Esophagus mucosa (tissue), 1 donor: ENCODE data around the gene IFFO2. TPM values are rescaled to one million over a fixed set of nuclear protein-coding genes. Genes with fewer than 3 reads are reported as not detected.

Source experiments
- ATAC-seq: fragments of 200-7000 bp; cut with Tn5 transposase; one replicate; pipeline ENCODE4 v1.9.1; 2020
- total RNA-seq: library from RNA; stranded (reverse); gene quantifications from one replicate; pipeline ENCODE4 v1.2.4, GENCODE V29; 2023
- donor health status: DM: yes; HTN: yes; CAD: no.

The IFFO2 gene
- total RNA-seq, 1 donor from 2014 or later, result 70.2 TPM

DNA sequence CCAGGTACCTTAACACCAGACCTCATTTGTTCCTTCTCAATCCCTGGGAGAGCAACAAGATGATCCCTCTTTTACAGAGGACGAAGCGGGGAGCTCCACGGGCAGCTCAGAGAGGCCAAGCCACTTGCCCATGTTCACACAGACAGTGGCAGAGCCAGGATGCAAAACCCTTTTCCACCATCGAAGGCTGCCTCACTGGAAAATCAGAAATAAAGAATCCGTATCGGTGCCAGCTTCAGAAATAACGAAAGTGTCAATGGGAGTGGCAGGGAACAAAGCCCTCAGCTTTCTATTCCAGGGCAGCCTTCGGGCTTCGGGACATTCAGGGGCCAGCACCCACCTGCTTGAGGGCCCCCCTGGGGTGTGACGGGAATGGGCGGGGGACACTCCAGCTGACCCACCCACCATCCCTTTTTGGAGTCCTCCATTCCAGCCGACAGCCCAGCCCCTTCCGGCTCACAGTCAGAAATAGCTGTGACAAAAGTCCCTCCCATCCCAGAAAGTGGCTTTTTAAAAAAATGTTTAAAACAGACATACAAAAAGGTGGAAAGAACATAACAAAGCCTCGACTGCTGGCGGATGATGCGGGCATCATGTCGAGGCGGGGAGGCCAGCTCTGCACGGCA is 6.0 kb downstream of the IFFO2 start:
- ATAC-seq, result no peak

DNA sequence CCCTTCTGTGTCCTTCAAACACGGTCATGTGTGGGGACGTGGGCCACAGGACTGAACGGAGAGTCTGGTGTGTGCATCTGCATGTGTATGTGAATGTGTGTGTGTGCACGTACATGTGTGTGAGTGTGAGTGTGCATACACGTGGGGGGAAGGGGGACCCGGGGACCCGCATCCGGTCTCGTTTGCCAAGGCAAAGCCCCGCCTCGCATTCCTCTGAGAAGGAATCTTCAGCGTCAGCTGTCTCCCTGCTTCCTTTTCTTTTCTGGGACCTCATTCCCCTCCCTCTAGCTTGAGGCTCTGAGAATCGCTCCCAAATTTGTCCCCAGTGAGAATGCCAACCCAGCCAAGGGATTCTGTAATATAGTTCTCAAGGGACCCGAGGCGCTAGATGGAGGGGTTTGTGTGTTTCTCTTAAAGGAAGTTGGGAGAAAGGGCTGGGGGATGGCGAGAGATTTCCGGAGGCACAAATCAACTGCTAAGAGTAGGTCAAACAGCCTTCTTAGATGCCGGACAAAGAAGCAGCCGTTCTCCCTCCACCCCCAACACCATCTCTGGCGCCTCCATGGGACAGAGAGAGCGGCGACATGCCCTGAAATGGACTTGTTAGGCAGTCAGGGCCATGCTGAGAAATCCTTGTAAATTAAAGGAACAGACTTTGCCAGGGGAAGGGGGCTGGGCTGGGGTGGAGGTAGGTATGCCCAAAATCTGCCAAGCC is 6.6 kb downstream of the IFFO2 start:
- ATAC-seq, result peak; percentile 1

DNA sequence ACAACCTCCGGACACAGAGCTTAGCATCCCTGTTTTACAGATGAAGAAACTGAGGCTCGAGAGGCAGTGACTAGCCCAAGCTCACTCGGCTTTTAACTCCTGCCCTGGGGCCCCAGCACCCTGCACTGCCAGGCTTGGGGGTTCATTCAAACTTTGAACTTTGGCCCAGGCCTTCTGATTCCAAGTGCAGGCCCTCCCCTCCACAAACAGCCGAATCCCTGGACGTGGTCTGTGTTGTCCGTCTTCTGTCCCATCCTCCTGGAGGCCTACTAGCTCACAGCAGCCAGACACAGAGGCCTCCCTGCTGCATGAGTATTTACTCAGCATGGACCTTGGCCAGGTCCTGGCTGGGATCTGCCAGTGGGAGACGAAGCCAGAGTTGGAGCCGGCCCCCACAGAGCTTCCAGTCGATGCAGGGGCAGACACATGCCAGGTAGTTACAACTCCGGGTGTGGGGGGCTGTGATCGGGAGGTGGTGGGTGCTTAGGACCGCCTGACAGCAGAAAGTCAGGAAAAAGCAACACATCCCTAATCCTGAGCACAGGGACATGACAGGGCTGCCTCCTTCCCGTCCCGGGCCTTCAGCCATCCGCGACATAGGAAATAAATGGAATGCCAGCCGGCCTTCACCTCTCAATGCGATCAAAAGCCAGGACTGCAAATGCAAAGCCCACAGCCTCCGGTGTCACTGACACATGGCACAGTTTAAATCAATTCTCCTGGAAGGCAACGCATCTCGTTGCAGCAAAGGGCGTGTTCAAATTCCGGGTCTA is 7.4 kb downstream of the IFFO2 start:
- ATAC-seq, result no peak

DNA sequence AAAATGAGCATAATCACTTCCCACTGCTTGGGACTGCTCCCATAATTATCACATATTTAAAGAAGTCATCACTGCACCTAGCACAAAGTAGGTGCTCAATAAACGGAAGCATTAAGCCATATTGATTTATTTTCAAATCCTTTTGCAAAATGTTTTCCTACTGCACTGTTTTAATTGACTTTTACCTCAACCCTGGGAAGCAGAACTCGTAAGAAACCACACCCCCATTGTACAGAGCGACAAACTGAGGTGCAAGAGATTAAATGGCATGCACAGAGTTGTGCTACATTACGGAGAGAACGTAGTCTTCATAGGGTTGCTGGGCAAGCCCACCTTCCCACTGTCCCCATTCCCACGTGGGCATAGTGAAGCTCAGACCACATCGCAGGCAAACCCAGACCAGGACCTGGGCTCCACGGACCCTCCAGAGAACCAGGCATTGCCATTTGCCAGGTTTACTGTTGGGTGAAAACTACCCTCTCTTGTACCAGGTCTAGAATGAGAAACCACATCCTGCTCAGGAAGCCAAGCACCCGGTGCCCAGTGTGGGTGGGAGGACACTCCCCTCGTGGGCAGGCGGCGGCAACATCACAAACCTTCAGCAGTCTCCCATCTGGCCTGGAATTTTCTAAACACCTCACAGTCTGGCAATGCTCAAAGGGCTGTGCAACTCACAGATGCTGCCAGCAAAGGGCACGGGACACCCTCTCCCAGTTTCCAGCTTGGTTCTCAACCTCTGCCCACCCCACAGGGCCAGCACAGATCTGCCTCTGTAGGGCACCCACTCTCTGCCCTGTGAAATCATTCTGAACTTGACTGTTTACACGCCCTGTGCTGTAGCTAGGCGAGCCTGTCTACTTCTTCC is 8.2 kb downstream of the IFFO2 start:
- no peak for ATAC-seq

DNA sequence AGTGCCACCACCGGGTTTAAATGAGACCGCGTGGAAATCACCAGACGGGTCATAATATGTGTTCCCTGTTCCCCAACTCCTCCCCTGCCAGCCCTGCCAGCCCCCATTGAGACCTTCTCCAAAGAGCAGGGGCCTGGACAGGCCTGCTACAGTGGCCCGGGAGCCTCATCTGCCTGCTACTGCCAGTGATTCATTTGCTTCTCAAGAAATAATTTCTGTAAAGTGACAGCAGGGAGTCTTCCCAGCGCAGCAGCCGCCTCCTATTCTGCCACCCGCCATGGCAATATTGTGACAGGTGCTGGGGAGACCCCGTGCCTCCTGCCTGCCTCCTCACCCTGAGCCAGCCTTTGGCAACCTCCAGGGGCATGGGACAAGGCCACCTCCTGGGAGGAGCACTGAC is 8.9 kb downstream of the IFFO2 start:
- no peak for ATAC-seq

DNA sequence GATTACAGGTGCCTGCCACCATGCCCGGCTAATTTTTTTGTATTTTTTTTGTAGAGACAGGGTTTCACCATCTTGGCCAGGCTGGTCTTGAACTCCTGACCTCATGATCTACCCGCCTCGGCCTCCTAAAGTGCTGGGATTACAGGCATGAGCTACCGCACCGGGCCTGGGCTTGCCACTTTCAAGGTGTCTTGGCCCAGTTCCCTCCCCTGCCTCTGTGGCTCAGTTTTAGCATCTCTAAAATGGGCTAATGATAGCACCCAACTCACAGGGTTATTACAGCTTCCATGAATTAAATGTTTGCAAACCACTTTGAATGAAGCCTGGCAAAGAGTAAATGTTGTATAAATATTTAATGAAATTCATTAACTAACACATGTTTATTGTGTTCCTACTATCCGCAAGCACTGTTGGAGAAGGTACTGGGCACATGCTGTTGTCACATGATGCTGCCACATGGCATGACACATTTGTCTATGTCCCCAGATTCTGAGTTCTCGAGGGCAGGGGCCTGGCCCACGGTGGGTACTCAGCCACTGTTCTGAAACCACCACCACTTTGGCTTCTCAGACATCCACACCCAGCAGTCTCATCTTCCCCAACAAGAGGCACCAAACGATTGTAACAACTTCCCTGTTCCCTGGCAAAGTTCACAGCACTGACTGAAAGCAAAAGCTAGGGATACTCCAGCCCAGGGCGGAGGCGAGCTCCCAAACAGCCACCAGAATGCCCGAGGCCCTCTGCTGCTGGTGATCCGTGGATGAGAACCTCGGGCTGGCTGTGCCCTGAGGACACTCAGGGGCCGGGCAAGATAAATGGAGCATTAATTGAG is 9.7 kb downstream of the IFFO2 start:
- ATAC-seq, result no peak

DNA sequence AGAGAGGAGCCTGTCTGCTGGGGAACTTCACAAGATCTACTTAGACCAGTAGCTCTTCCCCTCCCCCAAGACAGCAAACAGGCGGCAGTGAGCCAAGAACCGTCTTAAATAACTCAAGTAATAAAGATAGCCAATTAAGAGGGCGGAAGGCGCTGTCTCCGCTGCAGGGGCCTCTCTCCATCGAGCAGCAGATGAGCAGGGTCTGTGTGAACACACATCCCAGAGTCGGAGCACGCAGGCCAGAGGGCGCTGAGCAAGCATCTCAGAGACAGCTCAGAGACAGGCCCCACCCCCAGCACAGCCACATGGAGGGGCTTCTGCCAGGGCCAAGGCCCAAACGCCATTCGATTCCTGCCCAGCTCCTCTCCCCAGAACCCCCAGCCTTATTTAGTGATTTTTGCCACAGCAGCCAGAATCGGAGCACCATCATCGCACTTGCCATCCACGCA is 11.1 kb downstream of the IFFO2 start:
- no peak for ATAC-seq

DNA sequence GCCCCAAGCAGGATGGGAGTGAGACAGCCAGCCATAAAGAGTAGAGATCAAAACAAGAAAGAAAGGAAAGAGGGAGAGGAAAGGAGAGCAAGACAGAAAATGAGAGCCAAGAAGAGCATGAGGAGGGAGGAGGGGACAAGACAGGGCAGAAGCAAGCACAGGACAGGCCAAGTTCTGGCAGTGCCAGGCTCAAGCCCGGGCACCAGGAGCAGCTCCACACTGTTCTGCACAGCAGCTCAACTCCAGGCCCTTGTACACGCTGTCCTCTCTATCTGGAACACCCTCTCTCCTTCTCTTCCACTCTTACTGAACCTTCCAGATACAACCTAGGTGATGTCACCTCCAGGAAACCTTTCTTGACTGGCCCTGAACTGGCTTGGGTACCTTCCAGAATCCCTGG is 11.7 kb downstream of the IFFO2 start:
- peak; percentile 13 for ATAC-seq

DNA sequence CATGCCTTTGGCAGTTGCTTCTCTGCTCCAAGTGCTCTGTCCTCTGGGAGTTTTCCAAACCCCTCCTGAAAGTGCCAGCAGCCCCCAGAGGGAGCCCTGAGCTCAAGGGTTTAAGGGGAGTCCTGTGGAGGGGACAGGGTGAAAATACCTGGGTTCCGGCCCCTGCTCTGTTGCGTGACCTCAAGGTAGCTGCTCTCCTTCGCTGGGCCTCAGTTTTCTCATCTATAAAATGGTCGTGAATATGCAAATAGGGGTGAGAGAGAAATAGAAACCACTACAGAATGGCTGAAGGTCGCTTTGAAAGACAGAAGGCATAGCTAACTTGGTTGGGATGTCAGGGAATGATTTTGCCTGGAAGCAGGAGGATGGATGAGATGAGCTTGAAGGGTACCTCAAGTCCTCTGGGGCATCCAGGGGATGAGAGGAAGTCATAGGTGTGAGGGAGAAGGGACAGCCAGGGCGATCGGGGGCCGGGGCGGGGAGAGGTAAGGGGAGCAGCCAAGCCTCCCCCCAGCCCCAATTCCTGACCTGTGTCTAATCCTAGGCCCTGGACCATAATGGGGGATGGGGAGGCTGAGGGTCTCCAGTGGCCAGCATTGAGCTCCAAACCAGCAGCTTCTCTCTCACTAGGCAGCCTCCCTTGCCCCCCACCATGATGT is 12.4 kb downstream of the IFFO2 start:
- no peak for ATAC-seq

DNA sequence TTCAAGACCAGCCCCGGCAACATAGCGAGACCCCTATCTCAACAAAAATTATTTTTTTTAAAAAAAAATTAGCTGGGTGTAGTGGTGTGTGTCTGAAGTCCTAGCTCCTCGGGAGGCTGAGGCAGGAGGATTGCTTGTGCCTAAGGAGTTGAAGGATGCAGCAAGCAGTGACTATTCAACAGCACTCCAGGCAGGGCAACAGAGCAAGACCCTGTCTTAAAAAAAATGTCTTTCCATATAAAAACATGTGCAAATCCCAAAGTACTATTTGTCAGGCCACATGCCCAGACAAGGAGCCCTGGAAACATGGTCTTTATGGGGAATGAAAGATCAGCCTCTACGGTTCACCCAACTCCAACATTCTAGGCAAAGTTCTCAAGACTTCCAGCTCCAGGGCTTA is 13.3 kb downstream of the IFFO2 start:
- ATAC-seq, result no peak

DNA sequence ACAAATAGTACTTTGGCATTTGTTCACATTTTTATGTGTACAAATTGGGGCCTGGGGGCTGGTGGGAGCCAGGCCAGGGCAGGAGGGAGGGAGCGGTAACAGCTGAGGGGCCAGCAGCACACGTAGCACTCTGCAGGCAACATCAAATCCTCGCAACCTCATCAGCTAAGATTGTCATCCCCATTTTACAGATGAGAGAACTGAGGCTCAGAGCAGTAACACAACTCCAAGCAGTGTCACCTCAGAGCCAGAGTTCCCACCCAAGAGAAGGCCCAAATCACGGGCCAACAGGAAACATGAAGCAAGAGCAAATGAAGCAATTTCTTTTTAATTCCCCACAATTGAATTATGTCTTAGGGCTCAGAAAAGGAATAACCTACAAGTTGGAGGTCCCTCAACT is 14.1 kb downstream of the IFFO2 start:
- ATAC-seq, result no peak

DNA sequence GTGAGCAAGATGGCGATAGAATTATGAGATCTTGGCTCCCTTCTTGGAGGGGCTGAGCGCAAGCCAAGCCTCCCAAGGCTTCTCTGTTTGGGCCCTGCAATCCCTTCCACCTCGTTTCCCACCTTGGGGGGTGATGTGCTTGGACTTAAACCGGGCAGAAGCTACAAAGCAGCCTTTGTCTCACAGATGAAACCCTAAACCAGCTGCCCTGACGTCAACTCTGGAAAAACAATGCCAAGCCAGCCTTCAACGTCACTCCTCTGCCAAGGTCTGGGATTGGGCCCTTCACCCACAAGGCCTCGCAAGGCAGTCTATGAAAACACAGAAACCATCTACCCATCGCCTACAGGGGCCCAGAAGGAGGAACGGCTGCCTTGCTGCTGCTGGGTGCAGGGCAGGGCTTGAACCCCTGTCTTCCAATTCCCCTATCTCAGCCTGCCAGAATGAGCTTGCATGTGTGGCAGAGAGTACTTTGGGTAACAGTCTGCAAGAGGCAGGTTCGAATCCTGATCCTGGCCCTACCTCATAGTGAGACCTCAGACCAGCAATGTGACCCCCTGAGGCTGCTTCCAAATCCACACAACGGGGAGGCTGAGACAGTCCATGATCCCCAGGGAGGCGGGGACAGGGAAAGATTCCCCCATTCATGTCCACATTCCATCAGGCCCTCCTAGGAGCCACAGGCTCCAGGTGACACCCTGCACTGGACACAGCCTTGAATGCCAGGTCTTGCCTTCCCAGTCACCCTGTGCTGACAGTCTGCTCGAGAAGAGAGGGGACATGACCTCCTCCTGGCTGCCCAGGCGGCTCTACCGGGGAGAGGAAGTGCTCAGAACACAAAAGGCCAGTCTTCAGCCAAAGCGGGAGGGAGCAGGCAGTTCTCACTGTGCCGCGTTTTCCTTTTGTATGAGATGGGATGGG is 15.0 kb downstream of the IFFO2 start:
- no peak for ATAC-seq

DNA sequence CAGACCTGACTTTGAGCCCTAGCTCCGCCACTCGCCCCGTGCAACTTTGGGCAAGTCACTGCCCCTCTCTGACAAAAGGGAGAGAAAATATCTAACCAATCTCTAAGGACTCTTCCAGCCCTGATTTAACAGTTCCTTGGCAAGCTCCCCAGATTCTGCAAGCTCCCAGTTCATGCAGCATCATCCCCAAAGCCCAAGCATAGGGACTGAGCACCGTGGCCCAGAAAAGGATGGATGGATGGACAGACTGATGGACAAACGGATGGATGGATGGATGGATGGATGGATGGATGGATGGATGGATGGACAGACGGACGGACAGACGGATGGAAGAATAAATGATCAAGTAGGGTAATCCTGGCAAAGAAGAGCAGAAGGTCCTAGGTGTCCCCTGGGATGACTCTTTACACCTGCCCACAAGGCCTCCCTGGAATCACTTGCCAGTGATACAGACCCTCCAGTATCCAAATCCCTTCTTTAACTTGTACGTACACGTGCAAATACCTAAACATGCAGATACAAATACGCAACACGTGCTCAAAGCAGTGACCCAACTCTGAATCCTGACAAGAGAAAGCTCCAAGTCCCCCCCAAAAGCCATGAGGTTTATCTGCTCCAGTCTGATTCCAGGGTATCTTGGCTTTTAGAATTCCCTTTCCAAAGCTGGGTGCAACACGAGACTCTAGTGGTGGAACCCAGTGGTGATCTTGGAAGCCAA is 16.0 kb downstream of the IFFO2 start:
- ATAC-seq, result no peak

DNA sequence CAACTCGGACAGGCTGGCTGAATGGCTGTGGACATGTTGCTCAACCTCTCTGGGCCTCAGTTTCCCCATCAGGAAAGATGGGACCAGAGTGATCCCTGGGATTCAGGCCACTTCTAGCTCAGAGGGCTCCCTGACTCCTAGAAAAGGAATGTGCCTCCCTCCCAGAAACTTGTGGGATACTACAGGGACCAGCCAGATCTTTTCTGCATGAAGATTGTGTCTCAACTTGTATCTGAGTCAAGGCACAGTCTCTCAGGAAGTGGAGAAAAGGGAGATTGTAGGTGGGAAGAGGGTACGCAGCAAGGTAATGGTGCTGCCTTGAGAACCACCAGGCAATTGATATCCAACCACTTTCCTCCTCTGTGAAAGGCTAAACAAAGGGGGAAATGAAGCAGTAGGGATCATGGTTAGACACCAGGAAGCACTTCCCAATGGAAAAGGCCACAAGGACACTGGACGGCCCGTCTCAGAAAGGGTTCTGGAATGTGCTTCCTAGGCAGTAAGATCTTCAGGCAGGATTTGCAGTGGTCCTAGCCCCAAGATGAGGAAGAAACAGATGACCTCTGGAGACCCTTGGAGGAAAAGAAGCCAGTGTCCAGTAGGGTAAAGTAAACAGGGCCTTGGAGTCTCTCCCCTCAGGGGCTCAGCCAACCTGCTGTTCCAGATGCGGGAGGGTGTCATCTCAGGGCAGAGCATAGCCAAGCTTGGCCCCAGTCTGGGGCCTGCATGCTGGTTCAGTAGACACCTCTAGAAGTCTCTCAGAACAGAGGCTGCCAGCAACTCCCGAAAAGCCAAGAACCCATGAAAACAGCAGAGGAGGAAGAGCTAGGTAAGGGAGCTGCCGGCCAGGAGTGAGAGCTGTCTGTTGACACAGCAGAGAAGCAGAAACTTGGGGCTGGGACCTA is 16.8 kb downstream of the IFFO2 start:
- peak; percentile 24 for ATAC-seq

DNA sequence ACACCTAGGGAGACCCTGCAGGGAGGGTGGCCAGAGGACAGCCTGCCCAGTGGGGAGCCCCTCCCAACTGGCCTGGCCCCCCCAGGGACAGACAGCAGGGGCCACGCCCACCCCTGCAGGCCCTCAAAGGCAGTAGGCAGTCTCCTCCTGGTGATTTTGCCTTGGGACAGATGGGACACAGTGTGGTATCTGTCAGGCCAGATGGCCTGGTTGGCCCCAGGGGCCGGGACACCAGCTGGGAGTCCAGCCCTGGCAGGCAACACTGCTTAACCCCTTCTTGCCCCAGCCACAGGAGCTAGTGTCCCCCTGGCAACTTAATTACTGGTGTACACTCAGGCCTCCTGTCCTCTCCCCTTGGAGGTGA is 17.8 kb downstream of the IFFO2 start:
- peak; percentile 6 for ATAC-seq

DNA sequence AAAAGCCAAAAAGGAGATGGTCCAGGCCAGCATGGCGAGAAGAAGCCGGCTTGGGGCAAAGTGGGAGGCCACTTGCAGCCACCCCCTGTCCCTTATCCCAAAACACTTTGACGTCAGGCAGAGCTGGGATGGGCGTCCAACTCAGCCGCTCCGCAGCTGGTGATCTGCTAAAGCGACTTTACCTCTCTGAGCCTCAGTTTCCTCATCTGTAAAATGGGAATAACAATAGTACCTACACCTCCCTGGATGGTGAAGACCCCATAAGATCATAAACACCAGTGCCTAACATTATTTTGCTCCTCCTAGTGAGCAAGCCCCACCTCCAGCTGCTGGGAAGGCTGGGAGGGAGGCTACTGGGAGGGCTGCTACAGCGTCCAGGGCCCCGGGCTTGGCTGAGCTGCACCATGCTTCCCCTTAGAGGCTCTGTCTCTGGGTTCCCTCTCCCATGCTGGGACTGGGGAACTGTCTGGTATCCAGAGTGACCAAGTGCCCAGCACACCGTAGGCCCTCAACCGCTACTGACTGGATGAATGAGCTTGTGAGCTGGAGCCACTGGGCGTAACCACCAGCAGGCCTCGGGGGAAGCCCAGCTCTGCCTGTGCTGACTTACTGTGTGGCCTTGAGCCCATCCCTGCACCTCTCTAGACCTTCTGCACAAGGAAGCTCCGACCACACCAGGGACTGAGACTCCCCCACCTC is 18.3 kb downstream of the IFFO2 start:
- peak; percentile 7 for ATAC-seq

DNA sequence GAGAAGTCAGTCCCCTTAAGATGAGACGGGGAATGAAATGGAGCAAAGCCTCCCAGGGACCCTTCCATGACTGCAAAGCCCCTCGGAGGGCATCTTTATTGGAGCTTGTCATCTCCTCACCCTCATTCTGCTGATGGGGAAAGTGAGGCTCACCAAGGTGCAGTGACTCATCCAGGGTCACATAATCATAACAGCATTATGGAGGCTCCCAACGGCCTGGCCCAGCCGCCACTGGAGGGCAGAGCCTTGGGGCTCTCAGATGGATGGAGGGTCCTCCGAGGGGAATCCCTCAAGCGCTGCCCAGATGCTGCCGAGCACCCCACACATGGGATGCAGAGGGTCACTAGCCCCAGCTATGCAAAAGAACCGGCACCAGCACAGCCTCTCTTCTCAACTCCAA is 18.9 kb downstream of the IFFO2 start:
- ATAC-seq, result no peak
